HL-60 (cell line): ENCODE results near the gene POSTN.

Experiments used
- DNase-seq, 2 experiments: peaks; one replicate each; pipeline ENCODE4 v3.0.0-alpha.2; 2010 to 2020; ENCODE audit warnings: low read depth in 1 of 2, low spot score in 1 of 2
- H3K27ac ChIP-seq: fragments of 250-450 bp; sonication (Bioruptor Pico); replicated peaks from 2 replicates; pipeline ENCODE4 v1.5.1; 2020; ENCODE audit warnings: mild to moderate bottlenecking, moderate library complexity
- H3K27me3 ChIP-seq: fragments of 250-450 bp; sonication (Bioruptor Pico); 2 replicates; pipeline ENCODE4 v1.5.1; 2021; ENCODE audit warnings: mild to moderate bottlenecking, moderate library complexity; ENCODE audit not compliant: insufficient read depth, poor library complexity, severe bottlenecking
- H3K4me3 ChIP-seq: replicated peaks from 2 replicates; pipeline ENCODE4 v1.5.1; 2011; ENCODE audit warnings: mild to moderate bottlenecking, control low read depth, low read length; ENCODE audit not compliant: insufficient read depth
- CTCF ChIP-seq: IDR thresholded peaks from one replicate; pipeline ENCODE4 v1.5.1; 2011; ENCODE audit warnings: low read length, control low read depth, inconsistent platforms; ENCODE audit not compliant: insufficient read depth
- GABPA ChIP-seq: IDR thresholded peaks from 2 replicates; pipeline ENCODE4 v1.6.1; 2012; ENCODE audit warnings: low read depth
- POLR2AphosphoS5 ChIP-seq: IDR thresholded peaks from 2 replicates; pipeline ENCODE4 v1.6.1; 2012; ENCODE audit warnings: low read depth
- REST ChIP-seq: IDR thresholded peaks from 2 replicates; pipeline ENCODE4 v1.6.1; 2012; ENCODE audit warnings: low read depth; ENCODE audit not compliant: insufficient replicate concordance
- SPI1 ChIP-seq: IDR thresholded peaks from 2 replicates; pipeline ENCODE4 v1.6.1; 2012; ENCODE audit warnings: low read depth, mild to moderate bottlenecking, borderline replicate concordance

The POSTN gene

GRCh38 chr13:37544995-37545394, 53.6 kb downstream of the POSTN start:
- Histone ChIP-seq H3K27me3 (no peaks in the 10 kb centered on the region), H3K27ac (no peak overlapping the region), H3K4me3 (no peak overlapping the region)
- TF ChIP-seq SPI1: no peak
- TF ChIP-seq GABPA: no peak
- TF ChIP-seq REST: no peak
- TF ChIP-seq POLR2AphosphoS5: no peak
- no peak for TF ChIP-seq CTCF
- no peak for DNase-seq

- Histone ChIP-seq H3K4me3 (no peak overlapping the region), H3K27me3 (no peaks in the 10 kb centered on the region), H3K27ac (no peak overlapping the region)
- no peak for DNase-seq
- TF ChIP-seq GABPA (no peak), SPI1 (no peak), REST (no peak)
Measured at GRCh38 chr13:37539976-37540605, 58.5 kb downstream of the POSTN start.

- Histone ChIP-seq H3K4me3 (no peak overlapping the region), H3K27ac (no peak overlapping the region), H3K27me3 (no peaks in the 10 kb centered on the region)
- DNase-seq: no peak
- no peak for TF ChIP-seq GABPA
- no peak for TF ChIP-seq CTCF
- TF ChIP-seq POLR2AphosphoS5: no peak
- no peak for TF ChIP-seq REST
- TF ChIP-seq SPI1: no peak
Measured at GRCh38 chr13:37539170-37539569, 59.4 kb downstream of the POSTN start.

- Histone ChIP-seq H3K4me3 (no peak overlapping the region), H3K27me3 (no peaks in the 10 kb centered on the region), H3K27ac (no peak overlapping the region)
- DNase-seq: no peak
- TF ChIP-seq CTCF (no peak), REST (no peak), SPI1 (no peak), GABPA (no peak), POLR2AphosphoS5 (no peak)
Measured at GRCh38 chr13:37535501-37535900, 63.1 kb downstream of the POSTN start.
